GM12864 (cell line): ENCODE data around the gene CTNNA2.

ENCODE experiments used
- DNase-seq: peaks from one replicate; pipeline ENCODE4 v3.0.0-alpha.2; 2011; ENCODE audit warnings: low read depth
- H3K4me3 ChIP-seq: 2 replicates; pipeline ENCODE4 v1.5.1; 2011; ENCODE audit warnings: mild to moderate bottlenecking, low read depth, low read length, control low read depth
- CTCF ChIP-seq: IDR thresholded peaks from 2 replicates; pipeline ENCODE4 v1.5.1; 2011; ENCODE audit warnings: low read depth, mild to moderate bottlenecking, moderate library complexity, low read length, control low read depth, inconsistent platforms; ENCODE audit errors: missing control alignments

Gene CTNNA2

GRCh38 chr2:80205498-80205897 is 692.6 kb downstream of the CTNNA2 start:
- H3K4me3 ChIP-seq = no peak overlapping the region
- no peak for TF ChIP-seq CTCF
- DNase-seq = no peak

- H3K4me3 ChIP-seq = no peak overlapping the region
- no peak for TF ChIP-seq CTCF
Observed at GRCh38 chr2:80209458-80209857, 696.6 kb downstream of the CTNNA2 start.

GRCh38 chr2:80217446-80217845 is 704.6 kb downstream of the CTNNA2 start:
- H3K4me3 ChIP-seq = no peak overlapping the region
- DNase-seq = no peak
- no peak for TF ChIP-seq CTCF

More at GRCh38 chr2:80209458-80209857, 696.6 kb downstream of the CTNNA2 start:
- no peak for DNase-seq

GRCh38 chr2:80222644-80223043 is 709.8 kb downstream of the CTNNA2 start:
- no peak overlapping the region for H3K4me3 ChIP-seq
- no peak for DNase-seq
- TF ChIP-seq CTCF = no peak

GRCh38 chr2:80231421-80231820 is 718.6 kb downstream of the CTNNA2 start:
- H3K4me3 ChIP-seq = no peak overlapping the region
- no peak for TF ChIP-seq CTCF
- DNase-seq = no peak

GRCh38 chr2:80233333-80233732 is 720.5 kb downstream of the CTNNA2 start:
- no peak for DNase-seq

More at GRCh38 chr2:80233333-80233732, 720.5 kb downstream of the CTNNA2 start:
- TF ChIP-seq CTCF = no peak
- no peak overlapping the region for H3K4me3 ChIP-seq
